ENCODE data around the gene GALNT2.

The GALNT2 gene

DNA sequence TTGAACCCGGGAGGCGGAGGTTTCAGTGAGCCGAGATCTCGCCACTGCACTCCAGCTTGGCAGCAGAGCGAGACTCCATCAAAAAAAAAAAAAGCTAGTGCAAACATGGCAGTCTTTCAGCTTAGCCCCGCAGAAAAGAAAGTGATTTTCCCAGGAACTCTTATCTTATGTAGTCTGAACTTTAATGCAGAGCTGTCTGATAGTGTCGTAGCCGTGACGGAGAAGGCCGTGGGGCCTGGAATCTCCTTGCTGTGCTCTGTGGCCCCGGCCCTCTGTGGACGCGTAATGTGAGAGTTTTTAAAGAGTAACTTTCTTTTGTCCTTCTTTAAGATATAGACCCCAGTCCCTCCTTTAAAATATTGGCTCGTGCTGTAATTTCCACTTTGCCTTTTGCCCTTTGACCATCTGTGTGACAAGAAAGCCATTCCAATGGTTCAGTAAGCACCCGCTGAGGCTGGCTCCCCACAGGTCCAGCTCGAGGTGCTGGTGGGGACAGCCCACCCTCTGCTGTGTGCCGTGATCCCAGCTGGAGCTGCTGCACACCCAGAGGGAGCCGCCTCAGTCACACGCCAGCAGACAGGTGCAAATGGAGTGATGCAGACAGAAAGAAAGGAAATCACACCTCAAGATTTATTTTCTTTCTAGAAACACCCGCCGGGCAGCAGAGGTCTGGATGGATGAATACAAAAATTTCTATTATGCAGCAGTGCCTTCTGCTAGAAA, 195.1 kb downstream of the GALNT2 start:
- no peak for DNase-seq (ENCODE audit: low read depth)

DNA sequence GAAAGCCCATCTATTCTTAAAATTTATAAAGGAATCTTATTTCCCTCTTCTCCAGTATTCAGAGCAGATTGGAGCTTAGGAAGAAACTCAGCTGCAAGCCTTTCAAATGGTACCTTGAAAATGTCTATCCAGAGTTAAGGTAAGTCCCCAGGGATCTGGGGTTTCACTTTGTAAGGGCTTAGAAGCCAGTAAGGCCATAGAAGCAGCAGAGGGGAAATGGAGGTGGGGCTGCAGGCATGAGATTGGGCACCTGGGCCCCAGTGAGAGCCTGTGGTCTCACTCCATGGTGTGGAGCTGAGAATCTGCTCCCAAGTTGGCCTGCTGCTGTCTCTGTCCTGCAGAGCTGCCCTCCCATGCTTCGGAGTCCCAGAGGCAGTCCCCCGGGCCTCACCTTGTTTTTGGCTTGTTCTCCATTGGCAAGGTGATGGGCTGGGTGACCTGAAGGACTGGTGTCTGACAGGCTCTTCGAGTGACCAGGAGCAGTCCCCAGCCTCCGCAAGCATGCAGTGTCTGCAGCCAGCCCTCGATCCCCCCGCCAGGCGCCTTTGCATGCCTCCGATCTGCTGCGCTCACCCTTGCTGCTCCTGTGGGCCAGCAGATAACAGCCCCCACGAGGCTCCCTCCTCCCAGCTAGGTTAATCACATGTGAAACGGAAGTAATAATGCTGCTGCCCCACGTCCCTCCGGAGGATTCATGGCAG, 196.0 kb downstream of the GALNT2 start:
- DNase-seq (ENCODE audit: low read depth) = no peak

DNA sequence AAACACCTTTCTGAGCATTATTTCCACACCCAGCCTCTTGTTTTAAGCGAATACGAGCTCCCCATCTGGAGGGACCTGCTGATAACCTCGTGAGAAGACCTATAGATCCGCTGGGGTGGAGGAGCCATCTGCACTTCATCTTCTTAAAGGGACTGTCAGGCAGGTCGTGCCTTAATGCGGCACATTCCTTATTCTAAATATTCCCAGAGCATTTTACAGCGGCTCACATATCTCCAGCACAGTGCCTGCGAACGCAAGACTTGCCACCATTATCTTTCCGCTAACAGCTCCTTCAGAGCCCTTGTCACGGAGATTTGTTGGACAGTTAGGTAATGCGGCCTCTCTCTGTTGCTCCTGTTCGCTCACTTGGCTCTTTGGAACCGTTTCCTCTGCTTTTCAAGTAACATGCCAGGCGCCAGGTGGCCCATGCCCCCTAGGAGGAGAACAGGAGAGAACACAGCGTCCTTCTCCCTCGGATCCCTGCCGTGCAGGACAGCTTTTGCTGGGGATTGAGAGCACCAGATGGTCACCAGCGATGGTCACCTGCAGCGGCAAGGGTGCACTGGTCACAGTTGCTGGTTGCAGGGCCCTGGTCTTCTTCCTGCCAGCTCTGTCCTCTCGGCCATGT, 196.6 kb downstream of the GALNT2 start:
- no peak for DNase-seq (ENCODE audit: low read depth)

DNA sequence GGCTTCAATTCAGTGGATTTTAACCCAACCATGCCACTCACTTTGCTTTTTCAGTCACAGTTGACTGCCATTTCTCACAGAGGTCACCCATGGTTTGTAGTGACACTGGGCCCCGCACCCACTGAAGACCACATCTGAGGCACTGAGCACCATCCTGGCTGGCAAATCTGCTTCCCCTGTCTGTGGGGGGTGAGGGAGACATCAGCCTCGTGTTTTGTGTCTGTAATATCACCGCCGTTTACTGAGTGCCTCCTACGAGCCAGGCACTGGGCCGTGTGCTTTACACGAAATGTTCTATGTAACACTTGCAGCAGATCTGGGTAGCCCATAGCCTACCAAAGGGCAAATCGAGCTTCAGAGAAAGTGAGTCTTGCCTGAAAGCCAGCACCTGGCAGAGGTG, 197.3 kb downstream of the GALNT2 start:
- DNase-seq (ENCODE audit: low read depth) = no peak

DNA sequence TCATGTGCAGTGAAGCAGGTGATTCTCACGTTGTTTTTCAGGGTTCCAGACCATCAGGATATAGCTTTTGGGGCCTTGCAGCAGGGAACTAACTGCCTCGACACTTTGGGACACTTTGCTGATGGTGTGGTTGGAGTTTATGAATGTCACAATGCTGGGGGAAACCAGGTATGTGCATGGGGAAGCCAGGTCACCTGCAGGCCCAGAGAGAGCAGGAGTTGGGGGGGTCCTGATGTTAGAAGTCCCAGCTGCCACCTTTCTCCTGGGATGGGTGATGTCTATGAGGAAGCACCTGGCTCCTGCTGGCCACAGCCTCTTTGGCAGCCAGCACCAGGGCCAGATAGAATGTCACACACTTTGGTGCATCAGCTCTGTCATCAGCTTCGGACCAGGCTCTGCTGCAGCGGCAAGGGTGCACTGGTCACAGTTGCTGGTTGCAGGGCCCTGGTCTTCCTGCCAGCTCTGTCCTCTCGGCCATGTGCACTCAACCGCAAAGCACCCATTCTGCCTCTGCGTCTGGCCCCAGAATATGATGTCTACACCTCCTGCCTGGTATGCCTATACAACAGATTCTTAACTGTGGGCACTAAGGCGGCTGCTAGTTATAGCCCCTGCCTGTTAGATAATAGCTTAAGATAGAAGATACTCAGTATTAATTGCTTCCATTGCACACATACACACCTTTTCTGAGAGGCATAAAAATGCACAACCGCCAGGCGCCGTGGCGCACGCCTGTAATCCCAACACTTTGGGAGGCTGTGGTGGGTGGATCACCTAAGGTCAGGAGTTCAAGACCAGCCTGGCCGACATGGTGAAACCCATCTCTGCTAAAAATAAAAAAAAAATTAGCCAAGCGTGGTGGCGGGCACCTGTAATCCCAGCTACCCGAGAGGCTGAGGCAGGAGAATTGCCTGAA, 198.4 kb downstream of the GALNT2 start:
- no peak for DNase-seq (ENCODE audit: low read depth)

DNA sequence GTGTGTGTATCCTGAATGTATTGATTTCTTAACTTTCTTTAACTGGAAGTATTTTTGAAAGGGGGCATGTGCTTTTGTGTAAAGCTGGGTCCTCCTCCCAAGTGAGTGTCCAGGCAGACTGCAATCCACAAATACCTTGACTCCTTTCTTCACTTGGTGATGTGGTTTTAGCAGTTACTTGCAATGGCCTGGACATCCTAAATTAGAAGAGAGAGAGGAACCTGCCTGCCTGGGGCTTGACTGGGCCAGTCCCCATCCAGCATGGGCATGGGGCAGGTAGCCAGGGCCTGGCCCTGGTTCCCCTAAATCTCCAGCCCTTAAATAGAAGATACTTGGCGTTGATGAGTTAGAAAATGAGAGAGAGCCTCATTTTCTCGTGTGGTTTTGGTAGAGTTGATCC, 199.4 kb downstream of the GALNT2 start:
- no peak for DNase-seq (ENCODE audit: low read depth)

DNA sequence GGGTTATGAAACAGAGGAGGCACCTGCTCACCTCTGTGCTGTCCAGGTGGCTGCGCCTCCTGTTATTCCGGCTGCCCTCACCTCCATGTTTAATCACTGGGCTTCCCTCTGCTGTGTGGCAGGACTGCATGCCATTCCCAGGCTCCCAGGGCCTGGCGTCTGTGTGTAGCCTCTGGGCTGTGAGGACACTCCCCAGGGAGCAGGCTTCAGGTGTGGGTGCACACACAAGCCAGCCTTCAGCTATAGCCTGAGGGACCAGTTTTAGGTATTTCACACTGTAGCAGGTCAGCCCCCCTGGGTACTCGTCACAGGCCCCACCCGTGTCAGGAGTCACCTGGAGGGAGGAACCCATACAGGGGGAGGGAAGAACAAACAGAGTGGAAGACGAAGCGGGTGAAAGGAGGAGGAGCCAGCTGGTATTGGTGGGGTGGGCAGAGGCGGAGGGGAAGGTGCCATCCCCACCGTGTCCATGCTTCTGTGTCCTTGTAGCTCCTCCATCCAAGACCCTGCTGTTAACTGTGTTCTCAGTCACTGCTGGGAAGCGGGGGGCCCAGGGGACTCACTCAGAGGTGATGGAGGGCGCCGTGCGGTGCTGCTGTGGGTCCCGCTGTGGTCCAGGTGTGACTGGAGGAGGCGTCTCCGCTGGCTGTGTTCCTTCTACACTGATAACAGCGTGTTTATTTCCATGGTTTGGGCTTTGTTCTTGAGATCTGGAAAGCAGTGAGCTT, 200.5 kb downstream of the GALNT2 start:
- no peak for DNase-seq (ENCODE audit: low read depth)

DNA sequence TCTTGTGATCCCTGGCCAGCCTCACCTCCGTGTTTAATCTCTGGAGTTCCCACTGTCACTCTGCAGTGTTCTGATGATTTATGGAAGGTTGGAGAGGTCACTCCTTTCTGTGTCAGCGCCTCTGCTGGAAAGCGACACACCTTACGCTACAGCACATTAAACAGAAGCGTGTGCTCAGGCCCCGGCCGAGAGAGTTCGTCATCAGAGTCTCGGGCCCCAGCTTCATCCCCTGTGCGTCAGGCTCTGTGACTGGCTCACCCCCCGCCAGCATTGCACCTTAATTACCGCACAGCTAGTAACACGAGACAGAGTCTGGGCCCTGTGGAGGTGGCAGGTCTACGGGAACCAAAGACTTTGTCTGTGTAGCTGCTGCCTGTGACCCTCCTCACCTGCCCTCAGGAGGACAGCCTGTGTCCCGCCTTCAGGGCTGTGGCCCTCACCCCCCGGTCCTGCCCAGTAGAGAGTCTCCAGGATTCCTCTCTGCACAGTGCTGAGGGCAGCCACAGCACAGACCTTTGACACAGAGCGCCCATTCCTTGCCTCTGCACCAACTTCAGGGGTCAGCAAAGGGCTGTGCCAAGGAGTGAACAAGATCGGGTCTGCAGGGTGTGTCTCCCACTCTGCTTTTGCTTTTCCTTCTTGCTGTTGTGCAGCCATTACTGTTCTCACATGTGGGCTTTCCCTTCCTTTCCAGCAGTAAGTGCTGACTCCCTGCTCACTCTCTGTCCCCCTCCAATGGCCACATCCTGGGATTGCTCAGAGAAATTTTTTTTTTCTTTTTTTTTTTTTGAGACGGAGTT, 201.5 kb downstream of the GALNT2 start:
- no peak for DNase-seq (ENCODE audit: low read depth)

DNA sequence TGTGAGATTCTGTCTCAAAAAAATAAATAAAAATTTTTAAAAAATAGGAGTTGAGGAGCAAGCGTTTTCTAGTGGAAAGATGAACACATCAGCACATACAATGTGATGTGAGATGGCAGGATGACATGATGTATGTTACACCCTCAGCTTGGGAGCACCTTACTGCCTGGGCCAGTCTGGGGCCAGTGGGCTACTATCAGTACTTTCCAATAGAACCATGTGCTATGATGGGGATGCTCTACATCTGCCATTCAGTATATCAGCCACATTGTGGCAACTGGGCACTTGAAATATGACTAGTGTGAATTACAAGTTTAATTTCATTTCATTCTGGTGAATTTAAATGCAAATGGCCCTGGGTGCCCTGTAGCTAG, 203.1 kb downstream of the GALNT2 start:
- no peak for DNase-seq (ENCODE audit: low read depth)

DNA sequence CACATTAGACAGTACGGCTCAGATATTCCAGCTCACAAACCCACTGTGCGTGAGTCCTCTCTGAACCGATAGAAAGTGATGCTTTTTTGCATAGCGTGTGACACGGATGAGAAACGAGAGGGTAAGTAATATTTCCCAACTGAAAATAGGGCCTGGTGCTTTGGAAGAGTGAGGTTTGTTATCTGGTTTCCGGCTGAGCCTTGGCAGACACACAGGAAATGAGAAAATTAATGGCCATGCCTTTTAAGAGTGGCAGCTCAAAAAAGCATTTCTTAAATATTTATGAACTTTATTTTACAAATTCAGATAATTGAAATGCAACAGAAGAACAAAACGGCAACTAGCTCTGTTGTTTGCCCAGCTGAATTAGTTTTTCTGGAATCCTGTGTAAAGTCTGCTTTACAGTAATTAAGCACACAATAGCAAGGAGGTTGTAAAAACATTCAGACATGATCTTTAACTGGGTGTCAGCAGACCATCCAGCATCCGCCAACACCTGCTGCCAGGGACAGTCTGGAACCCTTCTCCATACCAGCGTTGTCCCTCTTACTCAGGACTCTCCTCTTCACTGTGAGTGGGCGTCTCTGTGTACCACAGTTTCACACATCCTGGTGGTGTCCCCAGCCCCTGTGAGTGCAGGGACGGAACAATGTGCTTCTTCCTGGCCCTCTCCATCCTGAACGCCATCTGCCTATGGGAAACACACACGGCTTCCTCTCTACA, 203.7 kb downstream of the GALNT2 start:
- DNase-seq (ENCODE audit: low read depth) = no peak

DNA sequence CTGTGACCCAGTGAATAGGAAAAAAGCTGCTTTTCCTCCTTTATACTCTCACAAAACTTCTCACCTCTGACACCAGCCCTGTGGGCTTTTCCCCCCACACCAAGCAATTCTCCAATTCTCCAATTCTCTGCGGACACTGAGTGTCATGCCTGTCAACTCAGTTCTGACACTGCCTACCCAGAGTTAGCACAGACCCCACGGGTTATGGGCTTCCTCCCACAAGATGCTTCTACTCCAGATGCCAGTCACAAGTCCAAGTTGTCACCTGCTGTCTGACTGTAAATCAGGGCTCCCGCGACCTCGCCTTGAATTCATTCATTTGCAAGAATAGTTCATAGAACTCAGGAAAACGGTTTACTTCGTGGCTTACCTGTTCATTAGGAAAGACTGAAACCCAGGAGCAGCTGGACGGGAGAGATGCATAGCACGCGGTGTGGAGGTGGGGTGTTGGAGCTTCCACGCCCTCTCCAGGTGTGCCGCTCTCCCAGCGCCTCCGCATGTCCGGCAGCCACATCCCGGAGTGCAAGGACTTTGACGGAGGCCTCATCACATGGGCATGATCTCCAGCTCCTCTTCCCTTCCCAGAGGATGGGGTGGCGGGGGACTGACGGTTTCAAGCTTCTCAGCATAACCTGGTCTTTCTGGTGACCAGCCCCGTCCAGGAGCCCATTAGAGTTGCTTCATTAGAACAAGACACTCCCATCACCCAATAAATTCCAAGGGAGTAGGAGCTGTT, 204.4 kb downstream of the GALNT2 start:
- no peak for DNase-seq (ENCODE audit: low read depth)

DNA sequence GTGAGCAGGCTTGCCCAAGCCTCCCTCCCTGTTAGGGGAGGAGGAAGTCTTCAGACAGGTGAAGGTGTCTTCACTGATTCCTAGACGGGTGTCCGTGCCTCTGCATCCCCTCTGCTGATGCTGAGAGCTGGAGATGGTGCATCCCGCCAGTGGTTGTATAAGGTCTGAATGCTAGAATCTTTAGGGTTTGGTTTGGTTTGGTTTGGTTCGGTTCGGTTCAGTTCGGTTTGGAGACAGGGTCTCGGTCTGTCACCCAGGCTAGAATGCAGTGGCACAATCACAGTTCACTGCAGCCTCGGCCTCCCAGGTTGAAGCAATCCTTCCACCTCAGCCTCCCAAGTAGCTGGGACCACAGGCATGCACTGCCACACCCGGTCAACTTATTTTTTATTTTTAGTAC, 205.5 kb downstream of the GALNT2 start:
- DNase-seq (ENCODE audit: low read depth) = no peak

DNA sequence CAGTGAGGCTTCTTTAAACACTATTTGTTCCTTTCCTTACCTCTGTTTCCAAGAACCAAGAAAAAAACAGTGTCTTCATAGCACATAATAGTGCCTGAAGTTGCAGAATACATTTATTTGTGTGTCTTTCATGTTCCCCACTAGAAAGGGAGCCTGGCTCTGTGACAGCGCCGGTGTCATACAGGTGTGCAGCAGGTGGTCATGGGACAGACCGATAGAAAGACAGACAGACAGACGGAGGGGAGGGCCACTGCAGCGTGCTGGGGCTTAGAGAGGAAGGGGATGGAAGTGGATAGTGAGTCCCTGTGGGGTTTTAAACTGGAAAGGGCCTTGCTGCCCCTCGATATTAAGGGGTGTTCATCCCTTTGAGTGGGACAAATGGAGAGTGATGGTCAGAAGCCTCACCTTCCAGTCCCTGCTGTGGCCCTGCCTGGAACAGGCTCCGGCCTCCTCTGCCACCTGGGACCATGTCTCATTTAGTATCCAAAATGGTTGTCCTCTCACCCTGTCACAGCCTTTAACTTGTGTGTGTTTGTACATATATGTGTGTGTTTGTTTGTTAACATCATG, 206.2 kb downstream of the GALNT2 start:
- DNase-seq (ENCODE audit: low read depth) = no peak

DNA sequence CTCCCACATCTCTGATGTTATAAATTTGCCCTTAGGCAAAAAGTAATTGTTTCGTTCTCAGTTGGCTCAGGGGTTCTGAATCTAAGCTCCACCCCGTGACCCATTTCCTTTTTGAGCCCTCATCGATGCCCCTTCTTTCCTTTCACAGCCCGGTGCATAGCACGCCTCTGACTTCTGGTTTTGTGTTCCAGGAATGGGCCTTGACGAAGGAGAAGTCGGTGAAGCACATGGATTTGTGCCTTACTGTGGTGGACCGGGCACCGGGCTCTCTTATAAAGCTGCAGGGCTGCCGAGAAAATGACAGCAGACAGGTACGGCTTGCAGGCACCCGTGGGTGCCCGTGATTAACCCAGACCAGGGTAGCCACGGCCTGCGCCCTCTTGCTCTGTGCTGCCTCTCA, 207.2 kb downstream of the GALNT2 start:
- DNase-seq (ENCODE audit: low read depth) = no peak

DNA sequence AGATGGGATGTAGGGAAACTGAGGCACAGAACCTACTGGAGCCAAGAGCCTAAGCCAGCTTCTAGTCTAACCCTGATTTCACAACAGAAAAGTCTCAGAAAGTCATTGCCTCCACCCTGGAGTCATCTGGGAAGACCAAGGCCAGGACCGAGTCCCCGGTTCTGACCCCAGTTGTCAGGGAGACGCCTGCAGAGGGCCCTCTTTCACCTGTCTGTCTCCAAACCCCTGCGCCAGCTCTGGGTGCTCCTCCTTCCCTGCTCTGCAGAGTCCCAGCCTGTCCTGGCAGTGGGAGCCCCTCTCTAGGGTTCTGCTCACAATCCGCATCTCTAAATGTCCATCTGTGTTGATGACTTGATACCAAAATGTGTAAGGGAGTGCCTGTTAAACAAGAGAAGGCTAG, 209.4 kb downstream of the GALNT2 start:
- no peak for DNase-seq (ENCODE audit: low read depth)

DNA sequence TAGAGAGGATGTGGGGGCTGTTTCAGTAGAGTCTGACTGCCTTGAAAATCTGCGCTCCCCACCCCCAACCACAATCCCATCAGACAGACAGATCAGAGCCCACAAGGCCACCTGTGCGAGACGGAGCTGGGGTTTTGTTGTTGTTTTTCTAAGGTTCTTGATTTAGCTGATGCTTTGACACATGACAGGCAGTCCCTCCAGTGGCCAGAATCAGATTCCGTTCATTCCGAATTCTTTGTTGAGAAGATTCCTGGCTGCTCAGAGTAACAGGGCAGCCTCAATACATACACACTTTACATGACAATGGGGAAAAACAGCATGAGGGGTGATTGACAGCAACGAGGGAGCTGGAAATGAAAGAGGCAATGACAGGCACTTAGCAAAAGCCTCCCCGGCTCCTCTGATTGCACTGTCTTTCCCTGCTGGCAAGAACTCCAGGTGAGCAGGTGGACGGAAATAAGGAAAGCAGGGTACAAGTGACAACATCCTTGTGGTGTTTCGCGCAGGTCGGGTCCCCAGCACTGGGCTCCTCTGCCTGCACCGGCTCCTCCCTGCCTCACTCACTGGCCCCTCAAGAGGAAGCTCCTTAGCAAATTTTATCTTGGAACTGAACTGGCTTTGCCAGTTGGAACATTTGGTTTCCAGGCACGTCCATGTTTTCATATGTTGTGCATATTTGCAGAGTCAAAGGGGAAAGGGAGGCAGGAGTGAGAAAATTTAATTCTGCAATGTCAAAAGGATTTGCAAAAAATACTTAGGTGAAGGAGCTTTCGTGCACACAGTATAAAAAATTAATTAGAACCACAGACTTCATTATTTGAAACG, 210.4 kb downstream of the GALNT2 start:
- no peak for DNase-seq (ENCODE audit: low read depth)

DNA sequence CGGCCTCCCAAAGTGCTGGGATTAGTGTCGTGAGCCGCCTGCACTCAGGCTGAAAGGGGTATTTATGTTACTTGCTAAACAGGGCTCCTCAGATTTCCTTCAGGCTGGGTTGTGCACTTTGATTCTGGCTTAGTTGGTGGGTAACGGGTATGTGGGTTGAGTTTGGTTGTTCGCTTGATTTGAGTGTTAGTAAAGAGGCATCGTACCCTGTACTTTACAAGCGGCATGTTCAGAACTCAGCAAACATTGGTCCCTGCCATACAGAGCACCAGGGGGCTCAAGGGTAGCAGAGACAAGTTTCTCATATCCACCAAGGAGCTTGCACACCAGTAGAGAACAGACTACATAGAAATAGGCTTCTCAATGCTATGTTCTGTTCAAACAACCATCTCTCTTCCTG, 211.3 kb downstream of the GALNT2 start:
- no peak for DNase-seq (ENCODE audit: low read depth)

DNA sequence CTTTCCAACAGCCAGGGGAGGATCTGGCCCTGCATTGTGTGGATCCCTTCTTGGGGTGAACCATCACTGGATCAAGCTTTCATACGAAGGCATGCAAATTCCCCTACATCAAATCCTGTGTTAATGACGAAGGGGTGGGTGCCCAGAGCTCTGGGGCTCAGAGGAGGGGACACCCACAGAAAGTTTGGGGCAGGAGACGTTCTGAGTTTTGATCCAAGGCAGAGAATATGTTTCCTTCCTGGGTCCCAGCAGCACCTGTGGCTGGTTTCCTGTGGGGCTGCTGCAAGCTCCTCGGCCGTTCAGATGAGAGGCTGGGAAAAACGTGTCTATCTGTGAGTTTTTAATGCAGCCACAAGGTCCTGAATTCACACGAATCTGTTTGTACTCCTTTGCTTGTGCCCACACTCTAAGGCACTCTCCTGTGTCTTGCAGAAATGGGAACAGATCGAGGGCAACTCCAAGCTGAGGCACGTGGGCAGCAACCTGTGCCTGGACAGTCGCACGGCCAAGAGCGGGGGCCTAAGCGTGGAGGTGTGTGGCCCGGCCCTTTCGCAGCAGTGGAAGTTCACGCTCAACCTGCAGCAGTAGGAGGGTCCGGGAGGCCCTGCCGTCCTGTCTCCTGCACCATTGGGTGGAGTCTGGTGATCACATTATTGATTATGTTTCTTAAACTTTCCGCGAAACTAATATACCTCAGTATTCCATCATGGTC, 212.0 kb downstream of the GALNT2 start:
- DNase-seq (ENCODE audit: low read depth) = no peak

Data from CMK (cell line).